ENCODE results near the gene USP20.

The USP20 gene

DNA sequence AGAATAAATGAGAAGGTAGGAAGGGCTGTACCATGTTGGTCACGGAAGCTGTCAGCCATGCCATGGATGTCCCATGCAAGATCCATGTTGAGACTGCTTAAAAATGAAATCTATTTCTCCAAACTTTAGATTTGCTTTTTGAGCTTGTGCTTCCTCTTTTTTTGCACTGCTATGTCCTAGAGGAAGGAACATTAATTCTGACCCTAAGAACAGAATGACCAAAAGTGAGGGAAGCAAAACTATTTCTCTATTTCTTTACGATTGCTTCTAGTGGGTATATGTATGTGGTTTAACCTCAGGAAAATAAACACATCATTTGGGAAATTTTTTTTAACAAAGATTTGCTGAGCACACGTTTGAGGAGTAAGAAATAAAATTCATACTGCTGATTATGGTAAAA is 84.6 kb downstream of the USP20 start:
- no peak for DNase-seq (ENCODE audit: low read depth in 2 of 2)

DNA sequence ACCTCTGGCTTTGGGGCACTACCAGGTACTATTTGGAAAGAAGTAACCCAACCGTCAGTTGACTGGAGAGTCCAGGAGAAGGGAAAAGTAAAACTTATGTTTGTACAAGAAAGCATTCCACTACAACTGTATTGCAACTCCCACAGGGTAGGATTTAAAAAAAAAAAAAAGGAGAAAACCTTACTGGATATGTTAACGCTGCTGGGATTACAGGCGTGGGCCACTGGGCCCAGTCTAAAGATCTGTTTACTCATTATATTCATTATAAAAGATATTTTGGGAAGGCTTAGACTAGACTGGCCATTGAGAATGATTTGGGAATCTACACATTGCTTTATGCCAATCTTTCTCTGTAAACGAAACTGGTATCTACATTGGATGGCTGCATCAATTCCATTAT is 86.6 kb downstream of the USP20 start:
- DNase-seq (ENCODE audit: low read depth in 2 of 2): no peak

DNA sequence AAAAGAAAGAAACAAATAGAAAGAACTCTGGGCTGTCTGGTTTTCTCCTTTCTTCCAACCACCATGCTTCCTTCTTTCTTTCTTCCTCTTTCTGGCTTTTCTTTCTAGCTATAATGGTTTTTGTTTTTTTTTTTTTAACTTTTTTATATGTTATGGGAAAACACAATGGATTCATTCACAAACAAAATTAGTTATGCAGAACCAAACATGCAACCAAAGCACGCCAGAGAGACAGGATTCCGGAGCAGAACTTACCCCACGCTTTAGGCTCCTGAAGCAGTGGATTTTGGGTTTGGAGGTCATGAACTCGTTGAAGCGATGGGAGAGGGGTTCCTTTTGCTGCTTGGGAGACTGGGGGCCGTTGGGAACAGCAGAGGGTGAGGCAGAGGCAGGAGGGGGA is 88.3 kb downstream of the USP20 start:
- DNase-seq (ENCODE audit: low read depth in 2 of 2): no peak

DNA sequence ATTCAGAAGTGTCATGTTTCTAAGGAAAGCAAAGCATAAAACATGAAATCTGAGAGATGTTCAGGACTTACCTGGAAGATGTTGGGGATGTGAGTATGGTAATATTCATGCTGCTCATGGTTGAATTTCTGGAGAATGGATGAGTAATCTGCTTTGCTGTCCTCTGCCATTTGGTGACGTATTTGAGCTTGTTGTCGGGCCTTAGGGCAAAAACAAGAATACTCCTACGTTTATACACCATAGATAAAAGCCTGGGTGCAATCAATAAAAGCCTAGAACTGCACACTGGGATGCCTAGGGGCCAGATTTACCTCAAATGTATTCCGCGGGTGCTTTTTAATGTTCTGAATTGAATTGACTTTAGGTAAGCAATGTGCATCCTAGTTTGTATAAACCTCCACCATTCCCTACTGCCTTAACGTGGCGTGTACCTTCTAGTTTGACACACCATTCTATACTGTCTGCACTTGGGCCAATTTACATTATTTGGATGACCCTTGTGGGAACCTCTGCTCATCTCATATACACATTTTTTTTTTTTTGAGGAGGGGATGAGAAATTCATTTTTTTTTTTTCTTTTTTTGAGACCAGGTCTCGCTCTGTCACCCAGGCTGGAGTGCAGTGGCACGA is 94.4 kb downstream of the USP20 start:
- no peak for DNase-seq (ENCODE audit: low read depth in 2 of 2)

DNA sequence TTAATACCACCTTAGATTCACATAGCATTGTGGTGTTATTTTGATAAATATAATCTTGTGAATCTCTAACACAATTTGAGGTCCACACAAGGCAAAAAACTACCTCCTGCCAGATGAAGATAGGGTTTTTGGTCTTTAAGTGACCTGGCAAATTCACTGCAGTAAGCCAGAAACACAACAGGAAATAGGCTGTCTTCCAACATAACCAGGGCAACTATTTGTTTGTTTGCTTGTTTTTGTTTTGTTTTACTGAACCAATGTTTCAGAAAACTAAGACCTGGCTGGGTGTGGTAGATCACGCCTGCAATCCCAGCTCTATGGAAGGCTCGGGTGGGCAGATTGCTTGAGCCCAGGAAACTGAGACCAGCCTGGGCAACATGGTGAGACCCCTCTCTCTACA is 95.5 kb downstream of the USP20 start:
- DNase-seq (ENCODE audit: low read depth in 2 of 2): no peak

All from stimulated activated CD8-positive, alpha-beta memory T cell treated with anti-CD3 and anti-CD28 coated beads, Interleukin-7, amount 100 ng/mL, for 4 hours (primary cell).